GM12878 (cell line): ENCODE results near the gene OTOA. TPM values are rescaled to one million over a fixed set of nuclear protein-coding genes. Genes with fewer than 3 reads are reported as not detected.

Experiments
- CBX3 ChIP-seq: fragments of 200-600 bp; sonication (generic); IDR thresholded peaks from 2 replicates; pipeline ENCODE4 v1.6.1; 2016; ENCODE audit warnings: low read depth, borderline replicate concordance
- CHD1 ChIP-seq: IDR thresholded peaks from 2 replicates; pipeline ENCODE4 v1.6.1; 2012; ENCODE audit warnings: low read depth, low read length, improper control_type of control experiment
- CREB1 ChIP-seq: IDR thresholded peaks from 2 replicates; pipeline ENCODE4 v1.6.1; 2012; ENCODE audit warnings: low read depth, mild to moderate bottlenecking, inconsistent platforms
- MEF2A ChIP-seq: IDR thresholded peaks from 2 replicates; pipeline ENCODE4 v1.6.1; 2011; ENCODE audit warnings: low read depth, mild to moderate bottlenecking, low read length, moderate library complexity; ENCODE audit not compliant: insufficient read depth
- MTA3 ChIP-seq: IDR thresholded peaks from 2 replicates; pipeline ENCODE4 v1.6.1; 2012; ENCODE audit warnings: low read length, inconsistent platforms, borderline replicate concordance
- NR2F1 ChIP-seq: fragments of 450-650 bp; conservative IDR thresholded peaks from 2 replicates; pipeline ENCODE4 v1.6.1; 2017; ENCODE audit warnings: mild to moderate bottlenecking
- RFX5 ChIP-seq: IDR thresholded peaks from 2 replicates; pipeline ENCODE4 v1.6.1; 2011; ENCODE audit warnings: low read depth, low read length, improper control_type of control experiment
- SREBF1 ChIP-seq: IDR thresholded peaks from 2 replicates; pipeline ENCODE4 v1.6.1; 2012; ENCODE audit warnings: mild to moderate bottlenecking, low read length
- WRNIP1 ChIP-seq: IDR thresholded peaks from 2 replicates; pipeline ENCODE4 v1.6.1; 2011; ENCODE audit warnings: low read depth, low read length, improper control_type of control experiment, borderline replicate concordance
- polyA plus RNA-seq, 11 experiments: library from polyadenylated mRNA; depleted of rRNA in 4 of 11; unstranded in 6 of 11; stranded (reverse) in 5 of 11; fragments of >200 nt; fragmentation: Nextera tagmentation in 4 of 11; fragmentation: Illumina TruSeq in 1 of 11; extraction: Ambion mirVana in 4 of 11; extraction: Trizol in 1 of 11; gene quantifications; 1 replicate in 1 of 11; 2 replicates in 10 of 11; pipeline versions ENCODE4 v1.2.1 to v1.2.3, GENCODE V29; 2011 to 2016; ENCODE audit warnings: inconsistent platforms in 2 of 11, missing spikeins in 2 of 11, low read depth in 1 of 11
- total RNA-seq, 4 experiments: library from RNA; depleted of rRNA in 3 of 4; stranded (reverse); fragments of >200 nt in 3 of 4; fragmentation: Illumina TruSeq in 1 of 4; extraction: Trizol in 1 of 4; gene quantifications; 2 replicates each; pipeline versions ENCODE4 v1.2.1 to v1.2.3, GENCODE V29; 2013 to 2021
- TF ChIP-seq, protein P1 (sequence below): fragments of 450-650 bp; IDR thresholded peaks from 2 replicates; pipeline ENCODE4 v1.6.1; 2017; ENCODE audit warnings: low read depth, mild to moderate bottlenecking, moderate library complexity
- TF ChIP-seq, protein P2 (sequence below): fragments of 450-650 bp; IDR thresholded peaks from 2 replicates; pipeline ENCODE4 v1.6.1; 2014; ENCODE audit warnings: mild to moderate bottlenecking
- TF ChIP-seq, protein P3 (sequence below): fragments of 450-650 bp; IDR thresholded peaks from 2 replicates; pipeline ENCODE4 v1.6.1; 2017; ENCODE audit warnings: mild to moderate bottlenecking, moderate library complexity

Gene OTOA
- total and polyA plus RNA-seq, 10 of the 15 experiments (the other 5 are each of a cell fraction or from before 2014, with no cell fraction given): 0.33 to 1.5 (median 0.61) TPM

DNA sequence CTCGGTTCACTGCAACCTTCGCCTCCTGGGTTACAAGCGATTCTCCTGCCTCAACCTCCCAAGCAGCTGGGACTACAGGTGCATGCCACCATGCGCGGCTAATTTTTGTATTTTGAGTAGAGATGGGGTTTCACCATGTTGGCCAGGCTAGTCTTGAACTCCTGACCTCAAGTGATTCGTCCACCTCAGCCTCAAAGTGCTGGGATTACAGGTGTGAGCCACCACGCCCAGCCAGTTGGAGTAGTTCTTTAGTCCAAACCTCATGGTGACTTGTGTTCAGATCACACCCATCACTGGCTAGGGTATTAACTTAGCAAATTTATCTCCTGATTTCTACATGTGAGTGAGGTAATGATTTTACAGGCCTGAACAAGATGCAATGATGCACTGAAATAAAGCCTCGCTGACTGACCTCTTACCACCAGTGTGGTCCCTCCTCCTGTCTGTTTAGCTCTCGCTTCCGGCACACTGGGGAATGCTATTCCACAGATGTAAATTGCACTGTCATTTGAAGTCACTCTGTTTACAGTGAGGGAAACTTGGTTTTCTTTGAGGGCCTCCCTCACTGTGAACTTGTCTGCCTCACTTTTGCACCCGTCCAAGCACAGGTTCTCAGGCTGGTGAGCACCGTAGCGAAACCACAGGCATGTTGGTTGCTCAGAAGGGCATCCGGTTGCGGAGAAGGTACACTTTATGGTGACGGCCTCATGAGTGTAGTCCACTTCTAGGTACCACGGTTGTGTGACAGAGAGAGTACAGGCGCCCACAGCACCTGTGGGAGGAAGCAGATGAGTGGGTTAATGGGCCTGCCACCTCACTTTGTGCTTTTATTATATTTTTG is 16.8 kb upstream of the OTOA start (continued):
- TF ChIP-seq MTA3: 0 out of 2 replicates have a peak, but pooled peaks have one; percentile 45
- no peak for TF ChIP-seq WRNIP1
- TF ChIP-seq CBX3: no peak
- TF ChIP-seq, protein P1, sequence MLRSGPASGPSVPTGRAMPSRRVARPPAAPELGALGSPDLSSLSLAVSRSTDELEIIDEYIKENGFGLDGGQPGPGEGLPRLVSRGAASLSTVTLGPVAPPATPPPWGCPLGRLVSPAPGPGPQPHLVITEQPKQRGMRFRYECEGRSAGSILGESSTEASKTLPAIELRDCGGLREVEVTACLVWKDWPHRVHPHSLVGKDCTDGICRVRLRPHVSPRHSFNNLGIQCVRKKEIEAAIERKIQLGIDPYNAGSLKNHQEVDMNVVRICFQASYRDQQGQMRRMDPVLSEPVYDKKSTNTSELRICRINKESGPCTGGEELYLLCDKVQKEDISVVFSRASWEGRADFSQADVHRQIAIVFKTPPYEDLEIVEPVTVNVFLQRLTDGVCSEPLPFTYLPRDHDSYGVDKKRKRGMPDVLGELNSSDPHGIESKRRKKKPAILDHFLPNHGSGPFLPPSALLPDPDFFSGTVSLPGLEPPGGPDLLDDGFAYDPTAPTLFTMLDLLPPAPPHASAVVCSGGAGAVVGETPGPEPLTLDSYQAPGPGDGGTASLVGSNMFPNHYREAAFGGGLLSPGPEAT: 0 out of 2 replicates have a peak, but pooled peaks have one; percentile 42
- peak; percentile 54; the same call in 1 of the 2 replicates for TF ChIP-seq MEF2A
- TF ChIP-seq CHD1: no peak
- peak; percentile 65 for TF ChIP-seq NR2F1
- TF ChIP-seq, protein P2, sequence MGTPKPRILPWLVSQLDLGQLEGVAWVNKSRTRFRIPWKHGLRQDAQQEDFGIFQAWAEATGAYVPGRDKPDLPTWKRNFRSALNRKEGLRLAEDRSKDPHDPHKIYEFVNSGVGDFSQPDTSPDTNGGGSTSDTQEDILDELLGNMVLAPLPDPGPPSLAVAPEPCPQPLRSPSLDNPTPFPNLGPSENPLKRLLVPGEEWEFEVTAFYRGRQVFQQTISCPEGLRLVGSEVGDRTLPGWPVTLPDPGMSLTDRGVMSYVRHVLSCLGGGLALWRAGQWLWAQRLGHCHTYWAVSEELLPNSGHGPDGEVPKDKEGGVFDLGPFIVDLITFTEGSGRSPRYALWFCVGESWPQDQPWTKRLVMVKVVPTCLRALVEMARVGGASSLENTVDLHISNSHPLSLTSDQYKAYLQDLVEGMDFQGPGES: no peak
- no peak for TF ChIP-seq SREBF1
- TF ChIP-seq RFX5: peak; percentile 17; the same call in 1 of the 2 replicates
- peak; percentile 60 for TF ChIP-seq CREB1
- TF ChIP-seq, protein P3, sequence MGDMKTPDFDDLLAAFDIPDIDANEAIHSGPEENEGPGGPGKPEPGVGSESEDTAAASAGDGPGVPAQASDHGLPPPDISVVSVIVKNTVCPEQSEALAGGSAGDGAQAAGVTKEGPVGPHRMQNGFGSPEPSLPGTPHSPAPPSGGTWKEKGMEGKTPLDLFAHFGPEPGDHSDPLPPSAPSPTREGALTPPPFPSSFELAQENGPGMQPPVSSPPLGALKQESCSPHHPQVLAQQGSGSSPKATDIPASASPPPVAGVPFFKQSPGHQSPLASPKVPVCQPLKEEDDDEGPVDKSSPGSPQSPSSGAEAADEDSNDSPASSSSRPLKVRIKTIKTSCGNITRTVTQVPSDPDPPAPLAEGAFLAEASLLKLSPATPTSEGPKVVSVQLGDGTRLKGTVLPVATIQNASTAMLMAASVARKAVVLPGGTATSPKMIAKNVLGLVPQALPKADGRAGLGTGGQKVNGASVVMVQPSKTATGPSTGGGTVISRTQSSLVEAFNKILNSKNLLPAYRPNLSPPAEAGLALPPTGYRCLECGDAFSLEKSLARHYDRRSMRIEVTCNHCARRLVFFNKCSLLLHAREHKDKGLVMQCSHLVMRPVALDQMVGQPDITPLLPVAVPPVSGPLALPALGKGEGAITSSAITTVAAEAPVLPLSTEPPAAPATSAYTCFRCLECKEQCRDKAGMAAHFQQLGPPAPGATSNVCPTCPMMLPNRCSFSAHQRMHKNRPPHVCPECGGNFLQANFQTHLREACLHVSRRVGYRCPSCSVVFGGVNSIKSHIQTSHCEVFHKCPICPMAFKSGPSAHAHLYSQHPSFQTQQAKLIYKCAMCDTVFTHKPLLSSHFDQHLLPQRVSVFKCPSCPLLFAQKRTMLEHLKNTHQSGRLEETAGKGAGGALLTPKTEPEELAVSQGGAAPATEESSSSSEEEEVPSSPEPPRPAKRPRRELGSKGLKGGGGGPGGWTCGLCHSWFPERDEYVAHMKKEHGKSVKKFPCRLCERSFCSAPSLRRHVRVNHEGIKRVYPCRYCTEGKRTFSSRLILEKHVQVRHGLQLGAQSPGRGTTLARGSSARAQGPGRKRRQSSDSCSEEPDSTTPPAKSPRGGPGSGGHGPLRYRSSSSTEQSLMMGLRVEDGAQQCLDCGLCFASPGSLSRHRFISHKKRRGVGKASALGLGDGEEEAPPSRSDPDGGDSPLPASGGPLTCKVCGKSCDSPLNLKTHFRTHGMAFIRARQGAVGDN: peak; percentile 90
